HG03064 (cell line): Measurements from ENCODE around the gene WDPCP.
"Not testable (repeated sequence)": the region's sequence is repeated elsewhere in the genome, so short reads cannot be mapped to it uniquely, and the experiment has no call there.

Experiments
- ATAC-seq: cut with Tn5 transposase; IDR thresholded peaks from one replicate; pipeline ENCODE4 v1.9.1; 2021; ENCODE audit warnings: low read depth; ENCODE audit not compliant: unreplicated experiment

WDPCP gene

GRCh38 chr2:63591566-63592175, 3.4 kb upstream of the WDPCP start:
- ATAC-seq, result no peak

DNA sequence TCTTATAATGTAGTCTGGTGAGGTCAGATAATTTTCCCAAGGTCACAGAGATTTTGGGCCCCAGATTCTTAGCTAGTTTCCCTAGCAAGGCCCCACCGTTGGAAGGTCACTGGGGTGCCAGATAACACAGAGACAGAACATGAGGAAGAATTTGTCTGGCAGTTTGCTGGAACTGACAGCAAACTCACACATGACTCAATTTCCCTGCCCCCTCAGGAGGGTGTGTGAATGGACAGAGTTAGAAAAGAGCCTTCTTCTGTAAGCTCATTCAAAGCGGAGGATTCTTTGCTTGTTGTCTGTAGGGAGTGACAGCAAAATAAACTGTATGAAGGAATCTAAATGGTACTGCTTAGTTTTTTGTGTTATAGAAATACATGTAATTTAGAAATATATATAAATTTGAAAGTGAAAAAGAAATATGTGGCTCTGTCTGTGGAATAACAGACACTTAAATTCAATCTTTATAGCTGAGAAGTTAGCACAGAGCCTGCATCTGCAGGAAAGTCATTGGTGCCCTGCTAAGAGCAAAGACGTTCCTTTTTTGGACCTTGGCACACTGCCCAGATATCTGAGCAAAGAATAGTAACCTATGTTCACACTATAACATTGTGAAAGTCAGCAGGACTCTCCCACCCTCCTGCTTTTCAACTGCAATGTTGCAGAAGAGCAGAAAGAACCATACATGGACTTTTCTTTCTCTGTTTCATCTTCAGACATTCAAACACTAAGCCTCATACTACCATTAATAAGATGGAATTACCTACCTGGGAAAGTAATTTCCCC, 2.5 kb upstream of the WDPCP start:
- no peak for ATAC-seq

GRCh38 chr2:63589148-63589958, 1.1 kb upstream of the WDPCP start:
- peak; percentile 12 for ATAC-seq

DNA sequence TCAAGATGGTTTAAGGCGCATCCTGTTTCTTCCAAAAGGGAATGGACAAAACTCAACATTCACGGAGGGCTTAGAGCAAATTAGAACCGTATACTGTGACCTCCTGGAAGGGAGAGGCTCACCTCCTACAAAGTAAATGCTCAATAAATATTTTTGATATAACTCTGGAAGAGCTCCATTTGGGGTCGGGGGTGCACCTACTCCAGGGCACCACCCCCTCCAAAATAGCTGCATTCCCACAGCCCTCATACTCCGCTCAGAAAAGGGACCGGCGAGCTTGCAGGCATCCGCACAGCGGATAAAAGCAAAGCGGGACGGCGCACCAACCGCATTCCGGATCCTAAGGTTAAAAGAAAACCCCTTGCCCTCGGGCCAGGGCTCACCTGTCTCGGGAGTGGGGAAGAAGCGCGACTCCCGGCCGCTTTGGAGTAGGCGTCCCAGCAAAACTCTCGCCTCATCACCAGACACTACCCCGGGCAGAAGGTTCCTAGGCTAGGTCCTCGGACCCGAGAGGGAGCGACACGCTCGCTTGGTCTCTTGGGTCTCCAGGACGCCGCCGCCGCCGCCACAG, 378 bp downstream of the WDPCP start:
- ATAC-seq, result peak; percentile 0

DNA sequence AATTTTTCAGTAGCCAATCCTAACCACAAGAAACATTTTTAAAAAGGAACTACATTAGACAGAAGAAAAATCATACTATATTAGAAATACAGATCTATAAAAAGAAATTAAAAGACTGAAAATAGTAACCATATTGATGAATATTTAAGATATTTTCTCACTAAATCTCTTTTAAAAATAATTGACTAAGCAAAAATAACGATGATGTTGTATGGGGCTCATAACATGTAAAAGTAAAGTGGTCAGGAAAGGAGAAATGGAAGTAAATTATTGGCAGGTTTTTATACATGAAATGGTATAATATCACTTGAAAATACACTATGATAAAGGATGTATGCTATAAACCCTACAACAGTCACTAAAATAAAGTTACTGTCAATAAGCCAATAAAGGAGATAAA, 5.4 kb downstream of the WDPCP start:
- no peak for ATAC-seq

GRCh38 chr2:63581298-63581961, 6.8 kb downstream of the WDPCP start:
- no peak for ATAC-seq

DNA sequence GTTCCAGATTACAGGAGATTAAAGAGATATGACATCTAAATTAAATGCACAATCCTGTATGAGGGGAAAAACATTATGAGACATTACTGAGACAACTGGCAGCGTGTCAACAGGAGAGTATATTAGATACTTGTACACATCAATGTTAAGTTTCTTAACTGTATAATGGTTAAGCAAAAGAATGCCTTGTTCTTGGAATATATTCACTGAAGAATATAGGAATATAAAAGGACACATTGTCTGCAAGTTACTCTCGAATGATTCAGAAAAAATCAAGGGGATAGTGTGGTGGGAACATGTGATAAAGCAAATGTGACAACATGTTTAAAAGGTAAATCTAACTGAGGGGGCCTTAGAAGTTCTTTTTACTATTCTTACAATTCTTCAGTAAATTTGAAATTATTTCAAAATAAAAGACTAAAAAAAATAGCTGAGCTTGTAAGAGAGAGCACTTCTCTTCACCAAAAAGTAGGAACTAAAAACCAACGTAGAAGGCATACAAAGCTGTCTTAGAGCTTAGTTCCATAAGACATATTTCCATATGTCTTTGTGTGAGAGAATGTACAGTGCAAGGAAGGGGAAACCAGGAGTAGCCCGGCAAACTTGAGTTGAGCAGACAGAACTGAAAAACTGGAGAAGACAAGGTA, 7.5 kb downstream of the WDPCP start:
- ATAC-seq, result no peak

- ATAC-seq, result no peak
Observed at GRCh38 chr2:63578767-63579166, 9.5 kb downstream of the WDPCP start.

DNA sequence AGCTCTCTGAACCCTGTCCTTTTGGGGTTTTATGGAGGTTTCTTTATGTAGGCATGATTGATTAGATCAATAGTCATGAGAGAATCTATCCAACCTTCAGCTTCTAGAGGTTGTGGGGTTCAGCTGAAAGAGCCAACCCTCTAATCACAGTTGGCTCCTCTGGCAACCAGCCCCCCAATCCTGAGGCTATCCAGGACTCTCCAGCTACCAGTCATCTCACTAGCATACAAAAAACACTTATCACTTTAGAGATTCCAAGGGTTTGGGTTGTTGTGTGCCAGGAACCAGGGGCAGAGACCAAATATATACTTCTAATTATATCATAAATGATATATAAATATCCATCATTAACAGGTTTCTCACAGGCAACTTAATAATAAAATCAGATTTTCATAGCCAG, 11.7 kb downstream of the WDPCP start:
- no peak for ATAC-seq

DNA sequence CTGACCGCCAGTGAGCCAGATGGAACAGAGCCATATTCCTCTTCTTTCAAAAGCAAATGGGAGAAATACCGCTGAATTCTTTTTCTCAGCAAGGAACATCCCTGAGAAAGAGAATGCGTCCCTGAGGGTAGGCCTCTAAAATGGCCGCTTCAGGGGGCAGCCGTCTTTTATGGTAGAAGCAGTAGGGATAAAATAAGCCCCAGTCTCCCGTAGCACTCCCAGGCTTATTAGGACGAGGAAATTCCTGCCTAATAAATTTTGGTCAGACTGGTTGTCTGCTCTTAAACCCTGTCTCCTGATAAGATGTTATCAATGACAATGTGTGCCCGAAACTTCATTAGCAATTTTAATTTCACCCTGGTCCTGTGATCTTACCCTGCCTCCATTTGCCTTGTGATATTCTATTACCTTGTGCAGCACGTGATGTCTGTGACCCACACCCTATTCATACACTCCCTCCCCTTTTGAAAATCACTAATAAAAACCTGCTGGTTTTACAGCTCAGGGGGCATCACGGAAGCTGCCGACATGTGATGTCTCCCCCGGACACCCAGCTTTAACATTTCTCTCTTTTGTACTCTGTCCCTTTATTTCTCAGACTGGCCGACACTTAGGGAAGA, 14.4 kb downstream of the WDPCP start:
- not testable (repeated sequence) for ATAC-seq

DNA sequence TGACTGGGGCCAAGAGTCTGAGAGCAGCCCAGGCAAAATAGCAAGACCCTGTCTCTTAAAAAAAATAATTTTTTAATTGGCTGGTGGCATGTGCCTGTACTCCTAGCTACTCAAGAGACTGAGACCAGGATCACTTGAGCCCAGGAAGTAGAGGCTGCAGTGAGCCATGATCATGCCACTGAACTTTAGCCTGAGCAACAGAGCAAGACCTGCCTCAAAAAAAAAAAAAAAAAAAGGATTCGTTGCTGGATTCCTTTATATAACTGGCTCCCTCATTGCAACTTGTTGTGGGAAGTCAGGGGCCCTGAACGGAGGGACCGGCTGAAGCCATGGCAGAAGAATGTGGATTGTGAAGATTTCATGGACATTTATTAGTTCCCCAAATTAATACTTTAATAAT, 15.3 kb downstream of the WDPCP start:
- ATAC-seq, result not testable (repeated sequence)

- no peak for ATAC-seq
Observed at GRCh38 chr2:63572001-63572400, 16.3 kb downstream of the WDPCP start.

GRCh38 chr2:63571291-63571690, 17.0 kb downstream of the WDPCP start:
- ATAC-seq, result no peak

DNA sequence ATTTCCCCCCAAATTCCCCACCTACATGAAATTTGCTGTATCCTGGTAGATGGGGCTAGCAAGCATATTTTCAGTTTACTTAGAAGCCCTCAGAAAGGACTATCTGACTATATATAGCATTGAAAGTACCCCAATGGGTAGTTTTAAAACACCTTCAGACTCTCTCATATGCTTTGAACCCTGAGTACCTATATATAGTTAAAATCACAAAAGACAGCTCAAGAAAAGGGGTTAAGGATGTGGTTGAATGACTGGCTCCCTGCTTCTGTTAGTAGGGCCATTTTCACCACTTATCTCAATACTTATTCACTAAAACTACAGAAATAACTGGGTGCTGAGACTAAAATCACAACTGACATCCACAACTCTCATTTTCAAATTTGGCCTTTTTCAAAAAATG, 18.5 kb downstream of the WDPCP start:
- ATAC-seq, result peak; percentile 67

GRCh38 chr2:63562751-63563150, 25.5 kb downstream of the WDPCP start:
- no peak for ATAC-seq

DNA sequence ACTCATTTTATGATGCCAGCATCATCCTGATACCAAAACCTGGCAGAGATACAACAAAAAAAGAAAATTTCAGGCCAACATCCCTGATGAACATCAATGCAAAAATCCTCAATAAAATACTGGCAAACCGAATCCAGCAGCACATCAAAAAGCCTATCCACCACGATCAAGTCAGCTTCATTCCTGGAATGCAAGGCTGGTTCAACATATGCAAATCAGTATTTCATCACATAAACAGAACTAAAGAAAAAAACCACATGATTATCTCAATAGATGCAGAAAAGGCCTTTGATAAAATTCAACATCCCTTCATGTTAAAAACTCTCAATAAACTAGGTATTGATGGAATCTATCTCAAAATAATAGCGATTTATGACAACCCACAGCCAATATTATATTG, 29.4 kb downstream of the WDPCP start:
- not testable (repeated sequence) for ATAC-seq

GRCh38 chr2:63557819-63558218, 30.5 kb downstream of the WDPCP start:
- ATAC-seq, result not testable (repeated sequence)

DNA sequence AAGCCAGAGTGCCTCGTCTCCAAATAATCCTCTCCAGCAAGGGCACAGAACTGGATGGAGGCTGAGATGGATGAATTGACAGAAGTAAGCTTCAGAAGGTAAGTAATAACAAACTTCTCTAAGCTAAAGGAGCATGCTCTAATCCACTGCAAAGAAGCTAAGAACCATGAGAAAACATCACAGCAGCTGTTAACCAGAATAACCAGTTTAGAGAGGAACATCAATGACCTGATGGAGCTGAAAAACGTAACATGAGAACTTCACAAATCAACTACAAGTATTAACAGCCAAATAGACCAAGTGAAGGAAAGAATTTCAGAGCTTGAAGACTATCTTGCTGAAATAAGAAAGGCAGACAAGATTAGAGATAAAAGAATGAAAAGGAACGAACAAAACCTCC, 32.3 kb downstream of the WDPCP start:
- ATAC-seq, result no peak

GRCh38 chr2:63555299-63555698, 33.0 kb downstream of the WDPCP start:
- no peak for ATAC-seq

GRCh38 chr2:63553049-63553448, 35.2 kb downstream of the WDPCP start:
- ATAC-seq, result no peak
